ENCODE measurements around the gene TSPAN16.

DNA sequence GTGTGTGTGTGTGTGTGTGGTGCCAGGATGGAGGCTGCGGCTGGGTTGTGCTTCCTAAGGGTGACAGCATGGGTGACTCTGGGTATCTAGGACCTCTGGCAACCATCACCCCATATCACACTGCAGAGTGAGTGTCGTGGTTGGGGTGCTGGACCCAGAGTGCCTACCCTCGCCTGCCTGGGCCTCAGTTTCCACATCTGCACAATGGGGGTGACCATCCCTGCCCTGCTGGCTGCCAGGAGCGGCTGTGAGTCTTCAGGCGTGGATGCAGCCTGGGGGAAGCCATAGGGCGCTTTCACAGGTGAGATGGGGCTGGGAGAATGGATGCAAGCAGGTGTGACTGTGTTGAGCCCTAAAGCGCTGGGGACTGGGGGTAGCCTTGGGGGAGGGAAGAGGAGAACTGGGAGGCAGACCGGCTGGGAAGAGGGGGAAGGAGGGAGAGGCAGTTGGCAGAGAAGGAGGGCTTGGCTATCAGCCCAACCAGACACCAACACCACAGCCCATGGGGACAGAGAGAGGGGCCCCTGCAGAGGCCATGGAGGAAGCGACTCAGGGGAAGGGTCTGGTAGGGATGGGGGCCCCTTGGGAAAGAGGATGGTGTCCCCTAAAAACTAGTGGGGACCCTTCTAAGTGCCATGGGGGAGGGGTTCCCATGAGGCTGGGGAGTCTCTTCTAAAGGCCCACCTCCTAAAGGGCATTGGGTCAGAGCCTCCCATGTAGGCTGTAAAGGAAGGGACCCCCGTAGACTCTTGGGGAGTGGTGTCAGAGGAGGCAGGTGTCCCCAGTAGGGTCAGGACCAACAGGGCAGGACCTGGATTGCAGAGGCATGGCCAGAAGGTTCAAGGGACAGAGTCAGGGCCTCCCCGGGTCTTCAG lies 61.0 kb downstream of the TSPAN16 start:
- TF ChIP-seq POLR2A (IDR thresholded peaks at IDR 0.05) (no peak), POLR2AphosphoS5 (IDR thresholded peaks at IDR 0.05) (no peak)
- TF ChIP-seq, protein P1, sequence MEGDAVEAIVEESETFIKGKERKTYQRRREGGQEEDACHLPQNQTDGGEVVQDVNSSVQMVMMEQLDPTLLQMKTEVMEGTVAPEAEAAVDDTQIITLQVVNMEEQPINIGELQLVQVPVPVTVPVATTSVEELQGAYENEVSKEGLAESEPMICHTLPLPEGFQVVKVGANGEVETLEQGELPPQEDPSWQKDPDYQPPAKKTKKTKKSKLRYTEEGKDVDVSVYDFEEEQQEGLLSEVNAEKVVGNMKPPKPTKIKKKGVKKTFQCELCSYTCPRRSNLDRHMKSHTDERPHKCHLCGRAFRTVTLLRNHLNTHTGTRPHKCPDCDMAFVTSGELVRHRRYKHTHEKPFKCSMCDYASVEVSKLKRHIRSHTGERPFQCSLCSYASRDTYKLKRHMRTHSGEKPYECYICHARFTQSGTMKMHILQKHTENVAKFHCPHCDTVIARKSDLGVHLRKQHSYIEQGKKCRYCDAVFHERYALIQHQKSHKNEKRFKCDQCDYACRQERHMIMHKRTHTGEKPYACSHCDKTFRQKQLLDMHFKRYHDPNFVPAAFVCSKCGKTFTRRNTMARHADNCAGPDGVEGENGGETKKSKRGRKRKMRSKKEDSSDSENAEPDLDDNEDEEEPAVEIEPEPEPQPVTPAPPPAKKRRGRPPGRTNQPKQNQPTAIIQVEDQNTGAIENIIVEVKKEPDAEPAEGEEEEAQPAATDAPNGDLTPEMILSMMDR (IDR thresholded peaks at IDR 0.05), result no peak

Data from breast epithelium (tissue), 3 donors.